ENCODE data around the gene LHFPL6. TPM values are rescaled to one million over a fixed set of nuclear protein-coding genes. Genes with fewer than 3 reads are reported as not detected.

Gene LHFPL6
- total RNA-seq, 2 donors from 2014 or later = 0.53 to 2.8 TPM

- peak overlapping the region; percentile 33 for H3K9ac ChIP-seq (ENCODE audit: extremely low read depth, low read length, poor library complexity, severe bottlenecking)
- H3K36me3 ChIP-seq (ENCODE audit: control insufficient read depth, insufficient read depth, low read length) = no peaks in the 10 kb centered on the region
- no peak for TF ChIP-seq CTCF (conservative IDR thresholded peaks at IDR 0.05)
- H3K27me3 ChIP-seq (ENCODE audit: control insufficient read depth, insufficient read depth, low read length, poor library complexity, severe bottlenecking) = peaks cover 37% of the 10 kb centered on the region
- WGBS, 2 experiments (ENCODE audit: insufficient coverage in 1 of 2, insufficient read length in 1 of 2) = 0 to 3% methylated on average over 1 to 11 of the region's 11 CpGs
- H3K9me3 ChIP-seq (ENCODE audit: control insufficient read depth, low read length) = no peaks in the 10 kb centered on the region
- H3K9me3 Mint-ChIP-seq = no peaks in the 10 kb centered on the region
- peaks cover 4% of the 10 kb centered on the region for H3K4me1 ChIP-seq (ENCODE audit: control insufficient read depth, insufficient read depth, low read length)
- peak overlapping the region; percentile 68 for H3K27ac ChIP-seq (ENCODE audit: low read depth, low read length)
- peak overlapping the region; percentile 88 for H3K4me3 ChIP-seq (ENCODE audit: low read length)
- peaks cover 72% of the 10 kb centered on the region for H3K27me3 Mint-ChIP-seq (ENCODE audit: insufficient read depth)
- no peak overlapping the region for H3K27ac Mint-ChIP-seq
- H3K4me1 Mint-ChIP-seq = peaks cover 11% of the 10 kb centered on the region
- DNase-seq = no peak
- H3K36me3 Mint-ChIP-seq (ENCODE audit: low read depth) = no peaks in the 10 kb centered on the region
- peak overlapping the region; percentile 74 for H3K4me3 Mint-ChIP-seq
Measured at GRCh38 chr13:39602277-39602613, 748 bp downstream of the LHFPL6 start.

- H3K27me3 ChIP-seq (ENCODE audit: control insufficient read depth, insufficient read depth, low read length, poor library complexity, severe bottlenecking) = peaks cover 37% of the 10 kb centered on the region
- H3K36me3 Mint-ChIP-seq (ENCODE audit: low read depth) = no peaks in the 10 kb centered on the region
- peaks cover 66% of the 10 kb centered on the region for H3K27me3 Mint-ChIP-seq (ENCODE audit: insufficient read depth)
- TF ChIP-seq CTCF (conservative IDR thresholded peaks at IDR 0.05) = no peak
- H3K9me3 ChIP-seq (ENCODE audit: control insufficient read depth, low read length) = no peaks in the 10 kb centered on the region
- no peak for DNase-seq
- H3K4me3 Mint-ChIP-seq = peak overlapping the region; percentile 74
- no peak overlapping the region for H3K27ac Mint-ChIP-seq
- no peak overlapping the region for H3K9ac ChIP-seq (ENCODE audit: extremely low read depth, low read length, poor library complexity, severe bottlenecking)
- H3K4me1 ChIP-seq (ENCODE audit: control insufficient read depth, insufficient read depth, low read length) = peaks cover 4% of the 10 kb centered on the region
- no peaks in the 10 kb centered on the region for H3K36me3 ChIP-seq (ENCODE audit: control insufficient read depth, insufficient read depth, low read length)
- no peak overlapping the region for H3K27ac ChIP-seq (ENCODE audit: low read depth, low read length)
- peak overlapping the region; percentile 88 for H3K4me3 ChIP-seq (ENCODE audit: low read length)
- 81% methylated on average over 3 of the region's 3 CpGs; no CpG with 5 or more reads in 1 of the 2 experiments for WGBS, 2 experiments (ENCODE audit: insufficient coverage in 1 of 2, insufficient read length in 1 of 2)
- peaks cover 11% of the 10 kb centered on the region for H3K4me1 Mint-ChIP-seq
- H3K9me3 Mint-ChIP-seq = no peaks in the 10 kb centered on the region
Measured at GRCh38 chr13:39601636-39602035, 1.4 kb downstream of the LHFPL6 start.

- H3K36me3 Mint-ChIP-seq (ENCODE audit: low read depth) = no peaks in the 10 kb centered on the region
- no peak overlapping the region for H3K9ac ChIP-seq (ENCODE audit: extremely low read depth, low read length, poor library complexity, severe bottlenecking)
- H3K9me3 ChIP-seq (ENCODE audit: control insufficient read depth, low read length) = no peaks in the 10 kb centered on the region
- H3K9me3 Mint-ChIP-seq = no peaks in the 10 kb centered on the region
- peaks cover 58% of the 10 kb centered on the region for H3K27me3 Mint-ChIP-seq (ENCODE audit: insufficient read depth)
- no peak overlapping the region for H3K27ac Mint-ChIP-seq
- peak overlapping the region; percentile 29 for H3K4me3 ChIP-seq (ENCODE audit: low read length)
- no peak overlapping the region for H3K27ac ChIP-seq (ENCODE audit: low read depth, low read length)
- peak; percentile 86 for DNase-seq
- TF ChIP-seq CTCF (conservative IDR thresholded peaks at IDR 0.05) = peak; percentile 71
- 73 to 90% methylated on average over 3 to 9 of the region's 9 CpGs for WGBS, 2 experiments (ENCODE audit: insufficient coverage in 1 of 2, insufficient read length in 1 of 2)
- H3K4me1 ChIP-seq (ENCODE audit: control insufficient read depth, insufficient read depth, low read length) = peaks cover 4% of the 10 kb centered on the region
- peaks cover 11% of the 10 kb centered on the region for H3K4me1 Mint-ChIP-seq
- H3K36me3 ChIP-seq (ENCODE audit: control insufficient read depth, insufficient read depth, low read length) = no peaks in the 10 kb centered on the region
- no peak overlapping the region for H3K4me3 Mint-ChIP-seq
- peaks cover 36% of the 10 kb centered on the region for H3K27me3 ChIP-seq (ENCODE audit: control insufficient read depth, insufficient read depth, low read length, poor library complexity, severe bottlenecking)
Measured at GRCh38 chr13:39600766-39601165, 2.2 kb downstream of the LHFPL6 start.
